Measurements from ENCODE around the gene MDP1.

GRCh38 chr14:24184104-24184970 lies 31.5 kb downstream of the MDP1 start:
- TF ChIP-seq CTCF (IDR thresholded peaks at IDR 0.05) (no peak), POLR2A (IDR thresholded peaks at IDR 0.05) (no peak)

All from uterus (tissue), 2 donors.